Vagina (tissue), 2 donors: ENCODE data around the gene LRRC4. TPM values are rescaled to one million over a fixed set of nuclear protein-coding genes. Genes with fewer than 3 reads are reported as not detected.

ENCODE experiments used
- DNase-seq, 2 donors: peaks; one replicate each; pipeline ENCODE4 v3.0.0-alpha.2; 2017; ENCODE audit errors: extremely low spot score in 2 of 2
- H3K27ac ChIP-seq: fragments of 200-600 bp; sonication (generic); one replicate; pipeline ENCODE4 v1.5.1; 2019
- H3K27me3 ChIP-seq: fragments of 200-600 bp; sonication (generic); one replicate; pipeline ENCODE4 v1.5.1; 2019
- H3K36me3 ChIP-seq, 2 donors: fragments of 200-600 bp; sonication (generic); one replicate each; pipeline ENCODE4 v1.5.1; 2017 to 2019
- H3K4me1 ChIP-seq: fragments of 200-600 bp; sonication (generic); one replicate; pipeline ENCODE4 v1.5.1; 2019
- H3K4me3 ChIP-seq, 2 donors: fragments of 200-600 bp; sonication (generic); 1 replicate in 1 of 2; 2 replicates in 1 of 2; pipeline ENCODE4 v1.5.1; 2016 to 2019
- H3K9me3 ChIP-seq: fragments of 200-600 bp; sonication (generic); one replicate; pipeline ENCODE4 v1.5.1; 2019
- CTCF ChIP-seq, 3 experiments: fragments of 450-650 bp in 2 of 3; fragments of 200-600 bp in 1 of 3; sonication (generic) in 1 of 3; IDR thresholded peaks; one replicate each; pipeline ENCODE4 v1.5.1; 2017 to 2019; ENCODE audit warnings: antibody characterized with exemption in 3 of 3, mild to moderate bottlenecking in 2 of 3, moderate library complexity in 2 of 3
- POLR2A ChIP-seq, 2 donors: fragments of 450-650 bp; IDR thresholded peaks; one replicate each; pipeline ENCODE4 v1.6.1; 2017; ENCODE audit warnings: antibody characterized with exemption in 2 of 2, mild to moderate bottlenecking in 2 of 2, moderate library complexity in 2 of 2
- POLR2AphosphoS5 ChIP-seq, 2 donors: sonication (generic); formaldehyde crosslinking; IDR thresholded peaks; one replicate each; pipeline ENCODE4 v1.9.0; 2017; ENCODE audit warnings: antibody characterized with exemption in 2 of 2, mild to moderate bottlenecking in 2 of 2, low read depth in 1 of 2; ENCODE audit not compliant: insufficient read depth in 1 of 2
- intact Hi-C: fragments of 100-400 bp; cut with DNase I; formaldehyde crosslinking; loops from one replicate; pipeline ENCODE4 v1.15.1; 2023
- total RNA-seq: library from RNA; depleted of rRNA; stranded (reverse); fragments of >200 nt; gene quantifications from one replicate; pipeline ENCODE4 v1.2.3, GENCODE V29; 2016

LRRC4 gene
- total RNA-seq, 1 donor from 2014 or later = 6.1 TPM

- H3K36me3 ChIP-seq = no peaks in the 10 kb centered on the region
- DNase-seq = no peak
- no peaks in the 10 kb centered on the region for H3K9me3 ChIP-seq
- intact Hi-C loops = no loop called here
- no peak overlapping the region for H3K4me3 ChIP-seq
- H3K27me3 ChIP-seq = no peaks in the 10 kb centered on the region
- H3K27ac ChIP-seq = no peak overlapping the region
- peaks cover 10% of the 10 kb centered on the region for H3K4me1 ChIP-seq
- TF ChIP-seq POLR2A (IDR thresholded peaks at IDR 0.05) (no peak), POLR2AphosphoS5 (IDR thresholded peaks at IDR 0.05; ENCODE audit: insufficient read depth in 1 of 2, low read depth in 1 of 2) (no peak), CTCF (IDR thresholded peaks at IDR 0.05) (no peak)
These were observed 4.5 kb upstream of the LRRC4 start for GRCh38 chr7:128035712-128036111.

- H3K4me3 ChIP-seq = no peak overlapping the region
- intact Hi-C loops = no loop called here
- H3K9me3 ChIP-seq = no peaks in the 10 kb centered on the region
- no peak overlapping the region for H3K27ac ChIP-seq
- peaks cover 19% of the 10 kb centered on the region for H3K4me1 ChIP-seq
- no peak for TF ChIP-seq POLR2AphosphoS5 (IDR thresholded peaks at IDR 0.05; ENCODE audit: insufficient read depth in 1 of 2, low read depth in 1 of 2)
- no peak for TF ChIP-seq POLR2A (IDR thresholded peaks at IDR 0.05)
- no peak for TF ChIP-seq CTCF (IDR thresholded peaks at IDR 0.05)
- no peaks in the 10 kb centered on the region for H3K36me3 ChIP-seq
- H3K27me3 ChIP-seq = no peaks in the 10 kb centered on the region
- no peak for DNase-seq
These were observed 3.6 kb upstream of the LRRC4 start for GRCh38 chr7:128034825-128035224.

- no peak for DNase-seq
- Histone ChIP-seq H3K4me1 (peaks cover 20% of the 10 kb centered on the region), H3K36me3 (no peaks in the 10 kb centered on the region), H3K4me3 (peak overlapping the region in 1 of 2 donors; percentile 58), H3K27ac (no peak overlapping the region), H3K9me3 (no peaks in the 10 kb centered on the region), H3K27me3 (no peaks in the 10 kb centered on the region)
- TF ChIP-seq CTCF (IDR thresholded peaks at IDR 0.05) (no peak), POLR2A (IDR thresholded peaks at IDR 0.05) (no peak), POLR2AphosphoS5 (IDR thresholded peaks at IDR 0.05; ENCODE audit: insufficient read depth in 1 of 2, low read depth in 1 of 2) (no peak)
- intact Hi-C loops = no loop called here
These were observed 2.0 kb upstream of the LRRC4 start for GRCh38 chr7:128033246-128033645.

- H3K4me3 ChIP-seq = peak overlapping the region; percentile 52 to 58
- no peaks in the 10 kb centered on the region for H3K27me3 ChIP-seq
- H3K36me3 ChIP-seq = no peaks in the 10 kb centered on the region
- intact Hi-C loops = no loop called here
- peaks cover 24% of the 10 kb centered on the region for H3K4me1 ChIP-seq
- peak overlapping the region; percentile 50 for H3K27ac ChIP-seq
- DNase-seq = no peak
- TF ChIP-seq CTCF (IDR thresholded peaks at IDR 0.05) (no peak), POLR2A (IDR thresholded peaks at IDR 0.05) (no peak), POLR2AphosphoS5 (IDR thresholded peaks at IDR 0.05; ENCODE audit: insufficient read depth in 1 of 2, low read depth in 1 of 2) (no peak)
- H3K9me3 ChIP-seq = no peaks in the 10 kb centered on the region
These were observed 1.5 kb upstream of the LRRC4 start for GRCh38 chr7:128032605-128033235.

- Histone ChIP-seq H3K27ac (peak overlapping the region; percentile 50), H3K4me1 (peaks cover 31% of the 10 kb centered on the region), H3K36me3 (no peaks in the 10 kb centered on the region), H3K9me3 (no peaks in the 10 kb centered on the region), H3K4me3 (peak overlapping the region; percentile 52 to 58), H3K27me3 (no peaks in the 10 kb centered on the region)
- no peak for TF ChIP-seq CTCF (IDR thresholded peaks at IDR 0.05)
- TF ChIP-seq POLR2AphosphoS5 (IDR thresholded peaks at IDR 0.05; ENCODE audit: insufficient read depth in 1 of 2, low read depth in 1 of 2) = no peak
- intact Hi-C loops = no loop called here
- DNase-seq = no peak
These were observed 816 bp upstream of the LRRC4 start for GRCh38 chr7:128031901-128032604.
